NCI-H2171 treated with DMSO at 0.1 percent for 48 hours (cell line): ENCODE measurements around the gene QSER1.

ENCODE experiments used
- DNase-seq: peaks from one replicate; lab custom pipeline; 2025; lab: John Stamatoyannopoulos, UW

QSER1 gene

DNA sequence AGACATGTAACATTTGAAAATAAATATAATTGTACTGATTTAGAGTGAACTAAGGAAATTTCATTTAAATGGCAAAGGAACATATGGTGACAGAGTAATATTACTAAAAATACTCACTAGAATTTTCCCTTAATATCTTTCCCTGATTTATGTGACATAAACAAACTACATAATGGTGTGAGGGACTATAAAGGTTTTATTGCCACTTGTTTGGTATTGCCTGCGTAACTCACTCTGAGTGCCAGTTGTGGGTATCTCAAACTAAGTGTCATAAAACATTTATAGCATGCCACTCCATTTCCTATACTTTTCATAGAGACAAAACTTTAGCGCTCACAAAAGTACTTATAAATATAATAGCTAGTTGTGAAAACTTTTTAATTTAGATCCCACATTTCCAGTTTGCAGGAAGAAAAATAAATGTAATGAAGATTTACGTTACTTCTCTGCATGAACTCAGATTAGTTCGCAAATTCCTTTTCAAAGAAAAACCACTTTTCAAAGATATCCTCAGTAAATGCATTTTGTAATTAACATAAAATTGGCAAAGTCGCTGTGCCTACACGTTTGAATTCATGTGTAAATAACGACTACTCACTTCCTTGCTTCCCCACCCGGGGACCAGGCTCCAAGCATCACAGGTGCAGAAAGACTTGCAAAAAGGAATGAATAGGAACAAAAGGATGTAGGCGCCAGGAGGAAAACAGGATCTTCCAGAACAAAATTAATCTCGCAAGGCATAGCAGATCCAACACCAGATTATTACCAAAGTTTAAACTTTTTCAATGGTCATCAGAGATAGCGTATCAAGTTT, 1.6 kb upstream of the QSER1 start:
- no peak for DNase-seq

DNA sequence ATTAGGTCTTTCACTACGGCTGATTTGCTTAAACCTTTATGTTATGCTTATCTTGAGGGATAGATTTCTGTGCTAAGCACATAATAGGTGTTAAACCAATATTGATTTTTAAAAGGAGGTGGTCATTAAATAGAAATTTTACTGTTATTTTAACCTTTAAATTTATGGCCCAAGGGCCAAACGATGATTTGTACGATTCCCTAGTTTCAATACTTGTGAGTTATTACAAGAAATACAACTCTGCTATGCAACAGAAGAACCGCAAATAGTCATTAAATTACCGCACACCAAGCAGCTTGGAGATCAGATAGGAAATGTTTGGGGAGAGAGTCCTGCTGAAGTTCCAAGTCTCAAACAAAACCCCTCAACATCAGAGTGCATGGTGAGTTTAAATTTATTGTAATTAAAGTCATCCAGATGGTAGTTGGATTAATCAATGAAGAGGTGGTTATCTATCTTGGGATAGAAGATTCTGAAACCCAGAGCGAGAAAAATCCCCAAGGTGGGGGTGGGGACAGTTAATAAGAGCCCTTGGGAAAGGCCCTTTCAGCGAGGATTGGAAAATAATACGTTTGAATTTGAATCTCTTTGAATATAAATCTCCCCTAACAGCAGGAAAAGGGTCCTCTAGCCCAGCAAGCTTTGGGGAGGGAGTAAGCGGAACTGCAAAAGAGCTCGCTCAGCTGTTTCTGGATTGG, 805 bp upstream of the QSER1 start:
- peak; percentile 81 for DNase-seq

DNA sequence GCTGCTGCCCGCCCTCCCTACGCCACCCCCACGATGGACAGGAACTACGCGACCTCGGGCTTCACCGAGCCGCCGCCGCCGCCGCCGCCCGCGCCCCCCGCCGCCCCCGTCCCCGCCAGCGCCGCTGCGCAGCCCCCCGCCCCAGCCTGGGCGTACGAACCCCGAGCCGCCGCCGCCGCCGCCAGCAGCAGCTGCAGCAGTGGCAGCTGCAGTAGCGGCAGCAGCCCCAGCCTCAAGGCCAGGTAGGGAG, 407 bp downstream of the QSER1 start:
- DNase-seq = no peak

- DNase-seq = peak; percentile 81
These were observed 935 bp downstream of the QSER1 start for GRCh38 chr11:32893343-32894148.

GRCh38 chr11:32894149-32894827, 1.7 kb downstream of the QSER1 start:
- peak; percentile 96 for DNase-seq

GRCh38 chr11:32894921-32895320, 2.3 kb downstream of the QSER1 start:
- DNase-seq = no peak

GRCh38 chr11:32895471-32895870, 2.9 kb downstream of the QSER1 start:
- DNase-seq = peak; percentile 91

- no peak for DNase-seq
These were observed 4.5 kb downstream of the QSER1 start for GRCh38 chr11:32897103-32897502.

DNA sequence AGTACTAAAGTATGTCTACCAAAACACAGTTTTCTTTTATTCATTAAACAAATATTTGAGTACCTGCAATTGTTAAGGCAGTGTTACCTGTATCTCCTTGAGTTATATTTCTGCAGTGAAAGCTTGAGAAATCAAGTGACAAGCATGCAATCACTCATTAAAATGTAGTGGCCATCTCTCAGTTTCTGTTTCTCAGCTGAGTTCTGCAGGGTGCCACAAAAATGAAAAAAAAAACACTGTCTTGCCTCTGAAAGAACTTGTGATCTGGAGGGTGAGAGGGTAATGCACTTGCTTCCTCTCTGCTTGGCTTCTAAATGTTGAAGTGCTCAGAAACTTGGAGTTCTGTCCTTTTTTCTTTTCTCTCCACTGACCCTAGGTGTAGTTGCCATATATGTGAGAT, 6.8 kb downstream of the QSER1 start:
- no peak for DNase-seq

GRCh38 chr11:32902089-32902665, 9.6 kb downstream of the QSER1 start:
- no peak for DNase-seq

DNA sequence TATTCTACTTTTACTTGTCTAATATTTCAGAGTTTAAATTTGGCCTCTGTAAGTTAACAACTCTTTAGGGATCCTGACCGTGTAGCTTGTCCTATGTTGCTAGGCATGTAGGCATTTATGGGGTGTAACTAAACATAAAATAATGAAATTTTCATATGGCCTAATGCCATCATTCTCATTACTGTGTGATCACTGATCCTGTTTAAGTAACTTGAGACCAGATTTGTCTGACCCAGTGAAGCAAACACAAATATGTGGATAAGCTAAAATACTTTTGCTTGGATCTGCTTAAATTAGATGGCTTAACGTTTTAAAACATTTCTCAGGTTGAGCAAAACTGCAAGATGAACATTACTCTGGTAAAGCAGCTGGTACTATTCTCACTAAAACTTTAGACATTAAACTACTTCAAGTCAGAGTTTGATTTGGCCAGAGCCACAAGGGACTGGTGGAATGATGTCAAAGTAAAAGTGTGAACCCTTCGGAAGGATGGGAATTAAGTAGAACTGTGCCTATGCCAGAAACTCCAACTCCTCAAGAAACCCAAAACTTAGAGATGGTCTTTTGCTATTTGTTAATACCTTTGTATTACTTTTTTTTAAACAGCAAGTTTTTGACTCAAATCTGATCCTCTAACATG, 12.5 kb downstream of the QSER1 start:
- DNase-seq = peak; percentile 47

- DNase-seq = no peak
These were observed 16.0 kb downstream of the QSER1 start for GRCh38 chr11:32908619-32909018.

- no peak for DNase-seq
These were observed 18.8 kb downstream of the QSER1 start for GRCh38 chr11:32911413-32911812.

DNA sequence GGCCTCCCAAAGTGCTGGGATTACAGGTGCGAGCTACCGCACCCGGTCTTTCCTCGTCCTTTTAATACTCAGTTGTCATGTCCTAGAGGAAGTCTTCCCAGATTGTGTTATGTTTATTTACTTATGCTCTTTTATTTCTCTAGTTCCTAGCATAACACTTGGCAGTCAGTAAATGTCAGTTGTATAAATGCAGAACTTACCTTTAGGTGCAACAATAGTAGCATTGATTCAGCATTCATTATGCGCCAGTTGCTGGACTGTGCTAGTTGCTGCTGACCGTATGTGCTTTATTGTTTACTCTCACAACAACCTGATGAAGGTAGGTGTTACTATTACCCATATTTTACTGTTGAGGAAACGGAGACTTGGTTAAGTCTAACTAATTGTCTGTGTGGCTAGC, 20.8 kb downstream of the QSER1 start:
- no peak for DNase-seq

DNA sequence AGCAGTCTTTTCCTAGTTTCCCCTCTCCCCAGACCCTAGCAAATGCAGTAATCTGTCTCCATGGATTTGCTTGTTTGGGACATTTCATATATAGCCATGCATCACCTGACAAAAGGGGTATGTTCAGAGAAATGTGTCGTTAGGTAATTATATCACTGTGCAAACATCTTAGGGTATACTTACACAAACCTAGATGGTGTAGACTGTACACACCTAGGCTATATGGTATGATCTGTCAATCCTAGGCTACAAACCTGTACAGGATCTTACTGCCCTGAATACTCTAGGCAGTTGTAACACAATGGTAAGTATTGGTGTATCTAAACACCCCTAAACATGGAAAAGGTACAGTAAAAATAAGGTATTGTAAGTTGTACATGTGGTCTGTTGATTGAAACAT, 23.8 kb downstream of the QSER1 start:
- no peak for DNase-seq

GRCh38 chr11:32916994-32917393, 24.4 kb downstream of the QSER1 start:
- no peak for DNase-seq

- no peak for DNase-seq
These were observed 25.8 kb downstream of the QSER1 start for GRCh38 chr11:32918427-32918826.

GRCh38 chr11:32919338-32919737, 26.7 kb downstream of the QSER1 start:
- DNase-seq = no peak

- no peak for DNase-seq
These were observed 28.0 kb downstream of the QSER1 start for GRCh38 chr11:32920570-32920969.

DNA sequence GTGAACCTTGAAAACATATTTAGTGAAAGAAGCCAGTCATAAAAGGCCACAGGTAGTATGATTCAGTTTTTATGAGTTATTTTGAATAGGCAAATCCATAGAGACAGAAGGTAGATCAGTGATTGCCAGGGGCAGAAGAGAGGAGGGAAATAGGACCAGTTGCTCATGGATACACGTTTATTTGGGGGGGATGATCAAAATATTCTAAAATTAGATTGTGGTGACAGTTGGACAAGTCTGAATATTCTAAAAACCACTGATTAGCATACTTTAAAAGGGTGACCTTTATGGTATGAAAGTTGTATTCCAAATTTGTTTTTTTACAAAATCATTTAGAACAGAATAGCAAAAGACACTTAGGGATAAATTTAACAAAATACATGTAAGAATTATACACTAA, 28.6 kb downstream of the QSER1 start:
- no peak for DNase-seq

DNA sequence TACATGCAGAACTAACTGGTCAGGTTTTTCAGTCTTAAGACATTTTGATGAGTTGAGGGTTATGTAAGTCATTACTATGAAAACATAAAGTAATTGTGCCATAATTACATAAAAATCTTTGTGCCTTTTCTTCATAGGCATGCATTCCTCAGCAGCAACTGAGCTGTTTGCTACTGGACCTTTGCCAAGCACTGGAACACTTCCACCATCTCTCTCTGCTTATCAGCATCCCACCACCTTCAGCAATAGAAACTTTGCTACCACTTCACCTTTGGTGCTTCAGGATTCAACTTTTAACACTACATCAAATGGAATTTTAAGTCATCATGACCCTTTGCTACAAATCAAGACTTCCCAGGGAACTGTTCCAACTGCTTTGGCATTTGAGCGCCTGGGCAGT, 39.0 kb downstream of the QSER1 start:
- no peak for DNase-seq

DNA sequence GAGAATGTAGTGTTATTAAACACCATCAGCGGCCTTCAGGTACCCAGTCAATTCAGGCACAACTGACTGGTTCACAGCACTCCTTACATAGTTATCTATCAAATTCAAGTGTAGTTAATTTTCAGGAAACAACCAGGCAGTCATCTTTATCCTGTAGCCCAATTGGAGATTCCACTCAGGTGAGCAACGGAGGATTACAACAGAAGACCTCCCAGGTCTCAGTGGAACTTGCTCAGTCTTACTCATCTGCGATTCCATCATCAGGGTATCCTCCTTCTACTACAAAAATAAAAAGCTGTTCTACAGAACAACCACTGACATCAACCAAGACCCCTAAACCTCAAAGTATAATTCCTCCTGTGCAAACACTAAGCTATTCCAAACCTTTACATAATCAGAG, 39.6 kb downstream of the QSER1 start:
- DNase-seq = no peak
